GM19240 (cell line): ENCODE results near the gene CBFA2T3.
"Not testable (repeated sequence)": the region's sequence is repeated elsewhere in the genome, so short reads cannot be mapped to it uniquely, and the experiment has no call there.

Experiments used
- DNase-seq: peaks from one replicate; pipeline ENCODE4 v3.0.0; 2011; ENCODE audit warnings: low spot score; ENCODE audit not compliant: insufficient read length

Gene CBFA2T3

GRCh38 chr16:88923926-88924833 is 52.8 kb downstream of the CBFA2T3 start:
- DNase-seq = no peak

GRCh38 chr16:88923450-88923849 is 53.6 kb downstream of the CBFA2T3 start:
- DNase-seq = no peak

GRCh38 chr16:88922826-88923410 is 54.1 kb downstream of the CBFA2T3 start:
- no peak for DNase-seq

- no peak for DNase-seq
Measured at GRCh38 chr16:88922114-88922825, 54.7 kb downstream of the CBFA2T3 start.

GRCh38 chr16:88921591-88921990 is 55.4 kb downstream of the CBFA2T3 start:
- DNase-seq = no peak

GRCh38 chr16:88920618-88921590 is 56.1 kb downstream of the CBFA2T3 start:
- peak; percentile 84 for DNase-seq

GRCh38 chr16:88919936-88920335 is 57.1 kb downstream of the CBFA2T3 start:
- no peak for DNase-seq

- not testable (repeated sequence) for DNase-seq
Measured at GRCh38 chr16:88918896-88919295, 58.1 kb downstream of the CBFA2T3 start.

GRCh38 chr16:88917915-88918627 is 58.9 kb downstream of the CBFA2T3 start:
- no peak for DNase-seq

GRCh38 chr16:88917146-88917914 is 59.7 kb downstream of the CBFA2T3 start:
- DNase-seq = no peak

GRCh38 chr16:88915639-88916327 is 61.2 kb downstream of the CBFA2T3 start:
- no peak for DNase-seq

GRCh38 chr16:88914750-88915368 is 62.1 kb downstream of the CBFA2T3 start:
- no peak for DNase-seq

GRCh38 chr16:88913870-88914269 is 63.1 kb downstream of the CBFA2T3 start:
- no peak for DNase-seq

GRCh38 chr16:88913001-88913612 is 63.9 kb downstream of the CBFA2T3 start:
- DNase-seq = no peak

- DNase-seq = no peak
Measured at GRCh38 chr16:88912556-88912955, 64.5 kb downstream of the CBFA2T3 start.

- DNase-seq = no peak
Measured at GRCh38 chr16:88911946-88912310, 65.1 kb downstream of the CBFA2T3 start.

GRCh38 chr16:88911136-88911945 is 65.7 kb downstream of the CBFA2T3 start:
- no peak for DNase-seq
